Body of pancreas (tissue), 4 donors: ENCODE data around the gene SLC29A3. TPM values are rescaled to one million over a fixed set of nuclear protein-coding genes. Genes with fewer than 3 reads are reported as not detected.

ENCODE experiments used
- ATAC-seq: fragments of 150-250 bp; one replicate; pipeline ENCODE4 v1.9.1; 2016
- DNase-seq, 4 donors: peaks; one replicate each; pipeline ENCODE4 v3.0.0-alpha.2; 2019
- H3K27ac ChIP-seq, 4 donors: fragments of 200-600 bp; sonication (generic); 1 replicate in 3 of 4; 2 replicates in 1 of 4; pipeline versions ENCODE4 v1.5.1 to v1.6.1; 2016 to 2019; ENCODE audit warnings: mild to moderate bottlenecking in 1 of 4, mixed read lengths in 1 of 4, moderate library complexity in 1 of 4
- H3K27me3 ChIP-seq, 2 donors: fragments of 200-600 bp; sonication (generic); one replicate each; pipeline ENCODE4 v1.6.0; 2016; ENCODE audit warnings: mild to moderate bottlenecking in 1 of 2
- H3K36me3 ChIP-seq, 2 donors: fragments of 200-600 bp; sonication (generic); replicated peaks in 1 of 2; 2 replicates each; pipeline ENCODE4 v1.5.1; 2016; ENCODE audit warnings: low read depth in 2 of 2; ENCODE audit not compliant: insufficient read depth in 1 of 2
- H3K4me1 ChIP-seq: fragments of 200-600 bp; sonication (generic); one replicate; pipeline ENCODE4 v1.6.0; 2016
- H3K4me3 ChIP-seq, 2 donors: fragments of 200-600 bp; sonication (generic); 1 replicate in 1 of 2; 2 replicates in 1 of 2; pipeline ENCODE4 v1.5.1; 2016 to 2019
- H3K9me3 ChIP-seq, 3 donors: fragments of 200-600 bp; sonication (generic); 1 replicate in 2 of 3; 2 replicates in 1 of 3; pipeline ENCODE4 v1.5.1; 2016
- CTCF ChIP-seq, 7 experiments: fragments of 450-650 bp in 4 of 7; fragments of 200-600 bp in 3 of 7; sonication (generic) in 3 of 7; IDR thresholded peaks; one replicate each; pipeline ENCODE4 v1.5.1; 2016 to 2019; ENCODE audit warnings: antibody characterized with exemption in 7 of 7
- POLR2A ChIP-seq, 3 donors: fragments of 450-650 bp; IDR thresholded peaks; one replicate each; pipeline ENCODE4 v1.6.1; 2016; ENCODE audit warnings: antibody characterized with exemption in 3 of 3, mild to moderate bottlenecking in 2 of 3
- WGBS, 2 donors: methylation state at CpG; one replicate each; pipeline ENCODE4 v1.1.5; 2017; 5-methylcytosine and 5-hydroxymethylcytosine counted together
- intact Hi-C: fragments of 100-400 bp; cut with DNase I; formaldehyde crosslinking; loops from one replicate; pipeline ENCODE4 v1.15.1; 2023
- total RNA-seq, 2 donors: library from RNA; depleted of rRNA; stranded (reverse); fragments of >200 nt; gene quantifications; one replicate each; pipeline ENCODE4 v1.1.0, GENCODE V29; 2016

SLC29A3 gene
- total RNA-seq, 2 donors from 2014 or later: 0.99 to 5.2 TPM

GRCh38 chr10:71366690-71367089 is 47.6 kb downstream of the SLC29A3 start:
- Histone ChIP-seq H3K27ac (no peak overlapping the region), H3K27me3 (no peaks in the 10 kb centered on the region), H3K9me3 (no peaks in the 10 kb centered on the region), H3K4me3 (no peak overlapping the region), H3K36me3 (no peaks in the 10 kb centered on the region), H3K4me1 (no peaks in the 10 kb centered on the region)
- TF ChIP-seq POLR2A (IDR thresholded peaks at IDR 0.05) (no peak), CTCF (IDR thresholded peaks at IDR 0.05) (no peak)
- WGBS, 2 donors: 80 to 89% methylated on average over 4 to 8 of the region's 8 CpGs
- no peak for DNase-seq
- ATAC-seq: no peak
- intact Hi-C loops: no loop called here

GRCh38 chr10:71367271-71367670 is 48.2 kb downstream of the SLC29A3 start:
- H3K36me3 ChIP-seq: no peaks in the 10 kb centered on the region
- no peak overlapping the region for H3K27ac ChIP-seq
- ATAC-seq: no peak
- intact Hi-C loops: no loop called here
- no peaks in the 10 kb centered on the region for H3K27me3 ChIP-seq
- no peaks in the 10 kb centered on the region for H3K4me1 ChIP-seq
- no peak for TF ChIP-seq CTCF (IDR thresholded peaks at IDR 0.05)
- DNase-seq: peak in 1 of 4 donors; percentile 29
- 43 to 82% methylated on average over 1 to 2 of the region's 2 CpGs for whole genome bisulfite sequencing, 2 donors
- H3K9me3 ChIP-seq: no peaks in the 10 kb centered on the region
- no peak overlapping the region for H3K4me3 ChIP-seq

- Histone ChIP-seq H3K9me3 (no peaks in the 10 kb centered on the region), H3K4me3 (no peak overlapping the region), H3K36me3 (no peaks in the 10 kb centered on the region), H3K27me3 (no peaks in the 10 kb centered on the region), H3K27ac (no peak overlapping the region), H3K4me1 (no peaks in the 10 kb centered on the region)
- intact Hi-C loops: no loop called here
- no peak for TF ChIP-seq CTCF (IDR thresholded peaks at IDR 0.05)
- ATAC-seq (no peak), DNase-seq (no peak)
- 91 to 92% methylated on average over 1 of the region's 1 CpG for WGBS, 2 donors
Measured at GRCh38 chr10:71368176-71368575, 49.1 kb downstream of the SLC29A3 start.

- no peak for TF ChIP-seq CTCF (IDR thresholded peaks at IDR 0.05)
- TF ChIP-seq POLR2A (IDR thresholded peaks at IDR 0.05): no peak
- H3K27ac ChIP-seq: no peak overlapping the region
- no peaks in the 10 kb centered on the region for H3K36me3 ChIP-seq
- 45 to 46% methylated on average over 2 of the region's 2 CpGs for WGBS, 2 donors
- no peaks in the 10 kb centered on the region for H3K4me1 ChIP-seq
- no peak for DNase-seq
- intact Hi-C loops: no loop called here
- no peak for ATAC-seq
- no peaks in the 10 kb centered on the region for H3K27me3 ChIP-seq
- H3K9me3 ChIP-seq: no peaks in the 10 kb centered on the region
- H3K4me3 ChIP-seq: no peak overlapping the region
Measured at GRCh38 chr10:71368643-71369042, 49.6 kb downstream of the SLC29A3 start.

GRCh38 chr10:71369602-71370001 is 50.5 kb downstream of the SLC29A3 start:
- Histone ChIP-seq H3K9me3 (no peaks in the 10 kb centered on the region), H3K27me3 (no peaks in the 10 kb centered on the region), H3K27ac (no peak overlapping the region), H3K4me1 (no peaks in the 10 kb centered on the region), H3K4me3 (no peak overlapping the region), H3K36me3 (no peaks in the 10 kb centered on the region)
- TF ChIP-seq POLR2A (IDR thresholded peaks at IDR 0.05): no peak
- TF ChIP-seq CTCF (IDR thresholded peaks at IDR 0.05): no peak
- WGBS, 2 donors: 75 to 90% methylated on average over 1 of the region's 1 CpG
- DNase-seq (no peak), ATAC-seq (no peak)
- intact Hi-C loops: no loop called here
